ENCODE measurements around the gene PCDHA5.
"Not testable (repeated sequence)": the region's sequence is repeated elsewhere in the genome, so short reads cannot be mapped to it uniquely, and the experiment has no call there.

Gene PCDHA5

DNA sequence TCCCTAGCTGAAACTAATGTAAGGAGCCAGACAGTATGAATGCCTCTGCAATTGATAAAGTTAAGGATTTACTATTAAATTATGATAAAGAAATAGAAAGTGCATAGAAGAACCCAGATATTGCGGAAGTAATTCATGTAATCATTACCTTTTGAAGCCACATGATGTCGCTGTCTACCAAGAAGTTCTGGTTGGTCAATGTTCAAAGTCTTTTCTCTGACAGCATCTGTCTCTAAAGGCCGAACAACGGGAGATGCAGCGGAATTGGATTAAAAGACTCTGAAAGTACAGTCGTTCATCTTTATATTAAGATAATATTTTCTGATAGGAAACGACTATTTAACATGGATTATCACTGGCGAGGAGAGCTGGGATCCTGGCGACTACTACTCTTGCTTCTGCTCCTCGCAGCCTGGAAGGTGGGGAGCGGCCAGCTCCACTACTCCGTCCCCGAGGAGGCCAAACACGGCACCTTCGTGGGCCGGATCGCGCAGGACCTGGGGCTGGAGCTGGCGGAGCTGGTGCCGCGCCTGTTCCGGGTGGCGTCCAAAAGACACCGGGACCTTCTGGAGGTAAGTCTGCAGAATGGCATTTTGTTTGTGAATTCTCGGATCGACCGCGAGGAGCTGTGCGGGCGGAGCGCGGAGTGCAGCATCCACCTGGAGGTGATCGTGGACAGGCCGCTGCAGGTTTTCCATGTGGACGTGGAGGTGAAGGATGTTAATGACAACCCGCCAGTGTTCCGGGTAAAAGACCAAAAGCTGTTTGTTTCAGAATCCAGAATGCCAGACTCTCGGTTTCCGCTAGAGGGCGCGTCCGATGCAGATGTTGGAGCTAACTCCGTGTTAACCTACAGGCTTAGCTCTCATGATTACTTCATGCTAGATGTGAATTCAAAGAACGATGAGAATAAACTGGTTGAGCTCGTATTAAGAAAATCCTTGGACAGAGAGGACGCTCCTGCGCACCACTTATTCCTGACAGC is 19.9 kb downstream of the PCDHA5 start, which contains the start of gene PCDHA8:
TSS of gene PCDHA8 (plus strand) at position 210 of the 985 bp plus-strand sequence. CDS start at position 345, 135 bp downstream.
- TF ChIP-seq, protein P1, sequence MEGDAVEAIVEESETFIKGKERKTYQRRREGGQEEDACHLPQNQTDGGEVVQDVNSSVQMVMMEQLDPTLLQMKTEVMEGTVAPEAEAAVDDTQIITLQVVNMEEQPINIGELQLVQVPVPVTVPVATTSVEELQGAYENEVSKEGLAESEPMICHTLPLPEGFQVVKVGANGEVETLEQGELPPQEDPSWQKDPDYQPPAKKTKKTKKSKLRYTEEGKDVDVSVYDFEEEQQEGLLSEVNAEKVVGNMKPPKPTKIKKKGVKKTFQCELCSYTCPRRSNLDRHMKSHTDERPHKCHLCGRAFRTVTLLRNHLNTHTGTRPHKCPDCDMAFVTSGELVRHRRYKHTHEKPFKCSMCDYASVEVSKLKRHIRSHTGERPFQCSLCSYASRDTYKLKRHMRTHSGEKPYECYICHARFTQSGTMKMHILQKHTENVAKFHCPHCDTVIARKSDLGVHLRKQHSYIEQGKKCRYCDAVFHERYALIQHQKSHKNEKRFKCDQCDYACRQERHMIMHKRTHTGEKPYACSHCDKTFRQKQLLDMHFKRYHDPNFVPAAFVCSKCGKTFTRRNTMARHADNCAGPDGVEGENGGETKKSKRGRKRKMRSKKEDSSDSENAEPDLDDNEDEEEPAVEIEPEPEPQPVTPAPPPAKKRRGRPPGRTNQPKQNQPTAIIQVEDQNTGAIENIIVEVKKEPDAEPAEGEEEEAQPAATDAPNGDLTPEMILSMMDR (conservative IDR thresholded peaks at IDR 0.05; ENCODE audit: low read depth), result peak; percentile 85
- POLR2A ChIA-PET (ENCODE audit: low non-redundant PET), result interaction anchor here (0.5 to 1.0 kb wide), 4 partner anchors 18 to 642 kb away, joined by 3 to 6 read pairs (median 4); no protein-coding TSS in a partner anchor
- no peak within 1 kb of the TSS for H3K27ac ChIP-seq
- CTCF ChIA-PET, result interaction anchor here (0.5 to 4.7 kb wide), 41 partner anchors 8 to 1942 kb away, joined by 3 to 123 read pairs (median 4); partner anchors contain the start of genes PCDHA1, PCDHA11, PCDHA12 and PCDHA13
- DNase-seq (ENCODE audit: low spot score), result peak; percentile 73

DNA sequence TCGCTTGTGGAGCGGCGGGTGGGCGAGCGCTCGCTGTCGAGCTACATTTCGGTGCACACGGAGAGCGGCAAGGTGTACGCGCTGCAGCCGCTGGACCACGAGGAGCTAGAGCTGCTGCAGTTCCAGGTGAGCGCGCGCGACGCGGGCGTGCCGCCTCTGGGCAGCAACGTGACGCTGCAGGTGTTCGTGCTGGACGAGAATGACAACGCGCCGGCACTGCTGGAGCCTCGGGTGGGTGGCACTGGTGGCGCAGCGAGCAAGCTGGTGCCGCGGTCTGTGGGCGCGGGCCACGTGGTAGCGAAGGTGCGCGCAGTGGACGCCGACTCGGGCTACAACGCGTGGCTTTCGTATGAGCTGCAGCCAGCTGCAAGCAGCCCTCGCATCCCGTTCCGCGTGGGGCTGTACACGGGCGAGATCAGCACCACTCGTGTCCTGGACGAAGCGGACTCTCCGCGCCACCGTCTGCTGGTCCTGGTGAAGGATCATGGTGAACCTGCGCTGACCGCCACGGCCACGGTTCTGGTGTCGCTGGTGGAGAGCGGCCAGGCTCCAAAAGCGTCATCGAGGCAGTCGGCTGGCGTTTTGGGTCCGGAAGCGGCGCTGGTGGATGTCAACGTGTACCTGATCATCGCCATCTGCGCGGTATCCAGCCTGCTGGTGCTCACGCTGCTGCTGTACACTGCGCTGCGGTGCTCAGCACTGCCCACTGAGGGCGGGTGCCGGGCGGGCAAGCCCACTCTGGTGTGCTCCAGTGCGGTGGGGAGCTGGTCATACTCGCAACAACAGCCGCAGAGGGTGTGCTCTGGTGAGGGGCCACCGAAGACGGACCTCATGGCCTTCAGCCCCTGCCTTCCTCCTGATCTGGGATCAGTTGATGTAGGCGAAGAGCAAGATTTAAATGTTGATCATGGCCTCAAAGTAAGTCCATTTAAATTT is 21.7 kb downstream of the PCDHA5 start:
- TF ChIP-seq, protein P1 (conservative IDR thresholded peaks at IDR 0.05; ENCODE audit: low read depth), result no peak
- POLR2A ChIA-PET (ENCODE audit: low non-redundant PET), result interaction anchor here (0.6 kb wide), 1 partner anchor 16 kb away, joined by 4 read pairs; no protein-coding TSS in a partner anchor
- DNase-seq (ENCODE audit: low spot score), result no peak
- H3K27ac ChIP-seq, result no peak overlapping the region
- CTCF ChIA-PET, result interaction anchor here (2.2 to 4.7 kb wide), 2 partner anchors 19 to 26 kb away, joined by 19 to 123 read pairs; partner anchors contain the start of gene PCDHA11

DNA sequence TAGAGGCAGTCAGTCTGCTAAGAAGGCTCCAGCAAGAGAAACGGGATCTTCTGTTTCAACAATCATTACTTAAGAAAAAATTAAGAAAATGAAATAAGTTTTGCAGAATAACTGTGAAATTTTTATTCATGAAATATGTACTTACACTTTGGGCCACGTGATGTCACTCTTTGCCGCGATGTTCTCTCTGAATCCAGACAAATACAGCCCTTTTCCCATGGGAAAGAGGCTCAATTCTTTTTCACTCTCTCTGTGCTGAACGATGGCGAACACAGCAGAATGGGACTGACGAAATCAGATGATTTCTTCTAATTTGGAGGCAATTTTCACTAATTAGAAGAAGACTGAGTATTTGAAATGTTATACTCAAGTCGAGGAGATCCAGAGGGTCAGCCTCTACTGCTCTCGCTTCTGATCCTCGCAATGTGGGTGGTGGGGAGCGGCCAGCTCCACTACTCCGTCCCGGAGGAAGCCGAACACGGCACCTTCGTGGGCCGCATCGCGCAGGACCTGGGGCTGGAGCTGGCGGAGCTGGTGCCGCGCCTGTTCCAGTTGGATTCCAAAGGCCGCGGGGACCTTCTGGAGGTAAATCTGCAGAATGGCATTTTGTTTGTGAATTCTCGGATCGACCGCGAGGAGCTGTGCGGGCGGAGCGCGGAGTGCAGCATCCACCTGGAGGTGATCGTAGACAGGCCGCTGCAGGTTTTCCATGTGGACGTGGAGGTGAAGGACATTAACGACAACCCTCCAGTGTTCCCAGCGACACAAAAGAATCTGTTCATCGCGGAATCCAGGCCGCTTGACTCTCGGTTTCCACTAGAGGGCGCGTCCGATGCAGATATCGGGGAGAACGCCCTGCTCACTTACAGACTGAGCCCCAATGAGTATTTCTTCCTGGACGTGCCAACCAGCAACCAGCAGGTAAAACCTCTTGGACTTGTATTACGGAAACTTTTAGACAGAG is 27.0 kb downstream of the PCDHA5 start, which contains the start of gene PCDHA9:
TSS of gene PCDHA9 (plus strand) at position 244 of the 964 bp plus-strand sequence. CDS start at position 358, 114 bp downstream.
- POLR2A ChIA-PET (ENCODE audit: low non-redundant PET); DNase-seq (ENCODE audit: low spot score); CTCF ChIA-PET; H3K27ac ChIP-seq: not testable (repeated sequence)

DNA sequence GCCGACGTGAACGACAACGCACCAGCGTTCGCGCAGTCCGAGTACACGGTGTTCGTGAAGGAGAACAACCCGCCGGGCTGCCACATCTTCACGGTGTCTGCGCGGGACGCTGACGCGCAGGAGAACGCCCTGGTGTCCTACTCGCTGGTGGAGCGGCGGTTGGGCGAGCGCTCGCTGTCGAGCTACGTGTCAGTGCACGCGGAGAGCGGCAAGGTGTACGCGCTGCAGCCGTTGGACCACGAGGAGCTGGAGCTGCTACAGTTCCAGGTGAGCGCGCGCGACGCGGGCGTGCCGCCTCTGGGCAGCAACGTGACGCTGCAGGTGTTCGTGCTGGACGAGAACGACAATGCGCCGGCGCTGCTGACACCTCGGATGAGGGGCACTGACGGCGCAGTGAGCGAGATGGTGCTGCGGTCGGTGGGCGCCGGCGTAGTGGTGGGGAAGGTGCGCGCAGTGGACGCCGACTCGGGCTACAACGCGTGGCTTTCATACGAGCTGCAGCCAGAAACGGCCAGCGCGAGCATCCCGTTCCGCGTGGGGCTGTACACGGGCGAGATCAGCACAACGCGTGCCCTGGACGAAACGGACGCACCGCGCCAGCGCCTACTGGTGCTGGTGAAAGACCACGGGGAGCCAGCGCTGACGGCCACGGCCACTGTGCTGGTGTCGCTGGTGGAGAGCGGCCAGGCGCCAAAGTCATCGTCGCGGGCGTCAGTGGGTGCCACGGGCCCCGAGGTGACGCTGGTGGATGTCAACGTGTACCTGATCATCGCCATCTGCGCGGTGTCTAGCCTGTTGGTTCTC is 28.6 kb downstream of the PCDHA5 start:
- CTCF ChIA-PET; DNase-seq (ENCODE audit: low spot score); POLR2A ChIA-PET (ENCODE audit: low non-redundant PET); H3K27ac ChIP-seq: not testable (repeated sequence)

DNA sequence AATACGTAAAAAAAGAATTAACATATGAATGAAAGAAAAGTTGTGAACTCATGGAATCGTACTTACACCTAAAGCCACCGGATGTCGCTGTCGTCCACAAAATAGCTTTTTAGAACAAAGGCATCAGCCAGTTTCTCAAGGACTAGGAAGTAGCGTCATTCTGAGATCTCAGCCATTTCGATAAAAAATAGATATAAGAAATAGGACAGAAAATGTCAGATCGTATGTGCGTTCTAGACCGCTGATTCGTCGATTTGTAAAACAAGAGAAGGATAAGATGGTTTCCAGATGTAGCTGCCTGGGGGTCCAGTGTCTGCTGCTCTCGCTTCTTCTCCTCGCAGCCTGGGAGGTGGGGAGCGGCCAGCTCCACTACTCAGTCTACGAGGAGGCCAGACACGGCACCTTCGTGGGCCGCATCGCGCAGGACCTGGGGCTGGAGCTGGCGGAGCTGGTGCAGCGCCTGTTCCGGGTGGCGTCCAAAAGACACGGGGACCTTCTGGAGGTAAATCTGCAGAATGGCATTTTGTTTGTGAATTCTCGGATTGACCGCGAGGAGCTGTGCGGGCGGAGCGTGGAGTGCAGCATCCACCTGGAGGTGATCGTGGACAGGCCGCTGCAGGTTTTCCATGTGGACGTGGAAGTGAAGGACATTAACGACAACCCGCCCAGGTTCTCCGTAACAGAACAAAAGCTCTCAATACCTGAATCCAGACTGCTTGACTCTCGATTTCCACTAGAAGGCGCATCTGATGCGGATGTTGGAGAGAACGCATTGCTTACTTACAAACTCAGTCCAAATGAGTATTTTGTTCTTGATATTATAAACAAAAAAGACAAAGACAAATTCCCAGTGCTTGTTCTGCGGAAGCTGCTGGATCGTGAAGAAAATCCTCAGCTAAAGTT is 34.6 kb downstream of the PCDHA5 start, which contains the start of gene PCDHA10:
TSS of gene PCDHA10 (plus strand) at position 126 of the 903 bp plus-strand sequence. CDS start at position 278, 152 bp downstream.
- DNase-seq (ENCODE audit: low spot score), result no peak
- no peak within 1 kb of the TSS for H3K27ac ChIP-seq
- CTCF ChIA-PET, result no interaction called here
- POLR2A ChIA-PET (ENCODE audit: low non-redundant PET), result no interaction called here
- TF ChIP-seq, protein P1 (conservative IDR thresholded peaks at IDR 0.05; ENCODE audit: low read depth), result no peak
